GM18526 (cell line): ENCODE measurements around the gene HEG1.

Experiments
- POLR2A ChIP-seq: IDR thresholded peaks from 3 replicates; pipeline ENCODE4 v1.6.1; 2011; ENCODE audit not compliant: insufficient read length; ENCODE audit errors: extremely low read depth

The HEG1 gene

DNA sequence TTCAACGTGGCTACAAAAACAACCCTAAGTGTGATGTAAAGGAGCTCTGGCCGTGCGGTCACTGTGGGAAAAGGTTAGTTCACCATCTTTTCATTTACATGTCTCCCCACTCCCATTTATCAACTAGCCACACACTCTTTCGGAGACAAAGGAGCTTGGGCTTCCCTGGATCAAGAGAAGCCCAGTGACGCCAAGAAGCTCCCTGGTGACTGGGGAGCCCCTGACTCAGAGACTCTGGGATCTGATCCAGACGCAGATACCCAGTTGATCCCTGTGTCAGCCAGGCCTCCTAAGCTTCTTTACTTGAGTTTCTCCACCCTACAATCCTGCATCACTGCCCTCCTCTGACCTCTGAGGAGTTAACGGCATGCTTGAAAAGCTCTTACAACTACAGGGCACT lies 43.9 kb downstream of the HEG1 start:
- no peak for TF ChIP-seq POLR2A

DNA sequence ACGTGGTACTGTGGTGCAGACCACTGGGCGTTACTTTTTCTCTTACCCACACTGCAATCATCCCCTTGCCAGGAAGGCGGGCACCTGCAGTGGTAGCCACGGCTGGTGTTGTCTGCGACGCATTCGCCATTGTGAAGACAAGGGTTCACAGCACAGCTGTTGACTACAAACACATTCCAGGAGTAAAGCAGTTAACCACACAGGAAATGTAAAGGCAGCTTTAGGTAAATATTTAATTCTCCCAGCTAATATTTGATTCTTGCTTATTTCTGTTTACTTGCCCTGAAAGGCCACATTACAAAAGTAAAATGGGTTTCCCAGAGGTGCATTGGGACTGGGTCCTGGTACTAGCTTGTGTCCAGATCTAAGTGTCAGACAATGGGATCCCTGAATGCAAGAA lies 45.4 kb downstream of the HEG1 start:
- no peak for TF ChIP-seq POLR2A

DNA sequence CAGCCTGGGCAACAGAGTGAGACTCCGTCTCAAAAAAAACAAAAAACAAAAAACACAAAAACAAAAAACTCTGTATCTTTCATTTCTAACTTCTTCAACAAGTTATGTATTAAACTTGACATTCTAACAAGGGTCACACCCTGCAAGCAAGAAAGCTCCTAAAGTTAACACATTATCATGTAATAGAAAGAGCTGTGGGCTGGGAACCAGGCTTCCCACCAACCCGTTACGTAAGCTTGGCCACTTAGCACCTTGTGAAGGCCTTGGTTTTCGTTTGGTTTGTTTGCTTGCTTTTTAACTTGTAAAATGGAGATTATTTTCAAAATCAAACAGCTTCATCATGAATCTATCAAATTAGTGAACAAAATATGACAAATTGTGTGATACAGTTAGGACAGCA lies 47.0 kb downstream of the HEG1 start:
- TF ChIP-seq POLR2A: no peak

DNA sequence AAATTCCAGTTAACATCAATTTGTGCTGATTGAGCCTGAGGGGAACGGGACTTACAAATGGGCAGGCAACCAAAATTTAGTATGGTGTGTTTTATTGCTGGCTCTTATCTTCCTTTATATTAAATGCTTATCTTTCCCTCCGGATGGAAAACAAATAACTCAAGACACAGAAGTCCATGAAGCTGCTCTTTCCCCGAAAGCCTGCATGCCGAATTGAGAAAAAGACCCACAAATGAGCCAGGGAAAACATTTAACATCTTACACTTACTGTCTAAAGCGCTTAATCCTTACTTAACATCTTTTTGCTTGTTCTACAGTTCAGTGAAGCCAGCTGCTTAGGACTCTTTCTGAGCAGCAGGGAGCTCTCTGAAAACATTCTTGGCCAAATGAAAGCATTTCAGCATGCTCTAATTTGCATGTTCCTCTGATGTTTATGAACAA lies 49.5 kb downstream of the HEG1 start:
- TF ChIP-seq POLR2A: no peak

DNA sequence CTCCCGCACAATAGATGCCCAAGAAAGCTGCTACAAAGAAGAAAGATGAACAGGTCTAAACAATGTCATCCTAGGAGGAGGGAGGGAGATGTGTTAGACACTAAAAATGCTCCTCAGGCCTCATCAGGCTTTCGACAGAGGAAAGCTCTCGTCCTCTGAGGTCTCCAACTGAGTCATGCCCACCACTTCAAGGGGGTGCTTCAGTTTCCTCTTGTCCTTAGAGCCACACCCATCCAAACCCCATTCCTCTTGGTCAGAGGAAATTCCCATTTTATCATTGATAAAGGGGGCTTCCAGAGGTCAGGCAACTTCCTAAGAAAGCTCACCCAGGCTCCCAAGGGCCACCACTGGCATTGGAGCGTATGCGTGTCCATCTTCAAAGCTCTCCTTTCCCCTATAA lies 50.1 kb downstream of the HEG1 start:
- no peak for TF ChIP-seq POLR2A

DNA sequence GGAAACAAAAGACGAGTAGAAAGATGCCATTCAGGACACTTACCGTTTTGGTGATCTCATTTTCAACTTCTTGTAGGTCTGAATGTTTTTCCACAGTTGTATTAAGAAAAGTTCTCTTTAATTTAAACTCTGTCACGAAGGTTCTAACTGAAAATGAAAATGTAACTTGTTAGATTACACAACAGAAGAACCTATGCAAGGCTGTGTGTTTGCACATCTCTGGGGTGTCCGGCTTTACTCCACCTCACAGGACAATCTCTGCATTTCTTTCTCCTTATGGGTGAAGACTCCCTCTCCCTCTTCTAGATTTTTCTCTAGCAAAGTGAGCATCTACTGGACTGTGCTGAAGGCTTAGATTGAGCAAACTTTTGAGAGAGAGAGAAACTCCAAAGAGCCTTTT lies 50.6 kb downstream of the HEG1 start:
- no peak for TF ChIP-seq POLR2A

DNA sequence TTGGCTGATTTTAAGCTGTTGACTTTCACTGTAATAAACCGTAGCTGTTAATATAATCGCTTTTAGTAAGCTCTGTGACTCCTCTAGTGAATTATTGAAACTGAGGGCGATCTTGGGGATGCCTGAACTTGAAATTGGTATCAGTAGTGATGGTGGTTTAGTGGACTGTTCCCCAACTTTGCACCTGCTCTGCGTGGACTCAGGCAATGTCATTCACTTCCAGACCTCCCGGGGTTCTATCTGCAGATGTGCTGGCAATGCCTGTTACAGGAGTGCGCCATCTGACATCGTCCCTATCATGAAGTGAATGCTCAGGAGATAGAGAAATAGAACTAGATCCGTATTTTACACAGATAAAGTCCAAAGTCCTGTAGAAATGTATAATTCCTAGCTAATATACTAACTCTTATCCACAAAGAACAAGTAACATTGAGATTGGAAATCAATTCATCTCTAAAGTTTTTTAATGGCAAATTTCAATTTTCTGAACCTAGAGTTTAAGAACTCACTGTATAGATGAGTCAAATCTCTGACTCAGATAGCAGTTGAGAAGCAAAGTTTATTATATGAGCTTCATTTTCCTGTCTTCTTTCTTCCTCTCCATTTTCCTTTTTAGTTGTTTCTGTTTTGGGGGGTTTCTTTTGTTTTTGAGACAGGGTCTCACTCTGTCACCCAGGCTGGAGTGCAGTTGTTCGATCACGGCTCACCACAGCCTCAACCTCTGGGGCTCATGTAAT lies 51.8 kb downstream of the HEG1 start:
- TF ChIP-seq POLR2A: no peak

DNA sequence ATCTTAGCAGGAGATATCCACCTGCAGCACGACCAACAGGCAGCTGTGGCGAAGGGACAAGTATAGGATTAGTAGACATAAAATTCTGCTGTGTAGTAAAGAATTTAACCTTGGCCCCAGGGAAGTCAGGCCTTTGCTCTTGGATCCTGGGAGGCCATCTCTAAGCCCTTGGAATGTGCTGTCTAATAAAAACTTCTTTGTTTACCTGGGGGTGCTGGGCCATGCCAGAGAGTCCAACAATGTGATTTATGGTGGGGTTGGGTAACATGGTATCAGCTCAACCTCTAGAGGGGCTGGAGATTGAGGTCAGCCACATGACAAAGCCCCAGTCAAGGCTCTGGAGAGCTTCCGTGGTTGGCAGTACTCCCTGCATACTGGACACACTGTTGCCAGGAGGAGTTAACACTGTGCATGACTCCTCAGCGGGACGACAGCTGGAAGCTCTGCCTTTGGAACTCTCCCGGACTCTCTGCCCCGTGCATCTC lies 52.4 kb downstream of the HEG1 start:
- TF ChIP-seq POLR2A: no peak

DNA sequence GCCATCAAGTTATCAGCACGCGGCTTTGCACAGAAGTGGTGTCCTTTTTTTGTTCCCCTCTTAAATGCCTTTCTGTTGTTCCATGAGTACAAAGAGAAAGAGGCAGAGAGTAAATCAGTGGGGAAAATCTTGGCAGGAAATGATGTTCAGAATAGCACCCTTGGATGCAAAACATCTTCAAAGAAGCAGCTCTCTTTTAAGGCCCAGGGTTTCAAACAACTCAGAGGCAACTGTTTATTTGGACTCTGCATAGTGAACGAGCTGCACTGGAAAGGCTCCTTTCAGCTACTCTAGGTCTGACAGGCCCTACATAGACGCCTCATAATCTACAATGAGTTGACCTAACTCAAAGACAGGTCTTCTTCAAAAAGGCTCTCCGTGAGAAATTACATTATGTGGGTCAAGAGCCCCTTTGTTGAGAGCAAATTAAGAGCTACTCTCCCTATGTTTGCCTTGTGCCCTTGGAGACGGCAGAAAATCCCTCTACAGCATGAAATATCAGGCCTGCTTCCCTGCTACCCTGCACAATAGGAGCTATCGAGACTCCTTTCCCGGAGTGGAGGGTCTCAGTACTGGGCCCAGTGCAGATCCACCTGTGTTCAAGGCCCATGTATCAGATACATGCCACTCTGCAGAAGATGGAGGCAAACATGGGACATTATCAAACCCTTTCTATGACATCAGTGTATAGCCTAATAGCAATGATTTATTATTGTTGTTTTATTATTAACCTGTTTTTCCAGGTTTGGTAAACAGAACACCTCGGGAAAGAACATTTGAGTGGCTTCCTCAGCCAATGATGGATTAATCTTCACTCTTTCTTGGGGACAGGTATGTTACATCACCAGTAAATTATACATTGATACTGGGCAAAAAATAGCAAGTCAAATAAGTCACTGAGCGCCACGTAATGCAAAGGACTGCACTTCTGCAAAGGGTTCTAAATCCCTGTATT lies 53.1 kb downstream of the HEG1 start:
- TF ChIP-seq POLR2A: no peak

DNA sequence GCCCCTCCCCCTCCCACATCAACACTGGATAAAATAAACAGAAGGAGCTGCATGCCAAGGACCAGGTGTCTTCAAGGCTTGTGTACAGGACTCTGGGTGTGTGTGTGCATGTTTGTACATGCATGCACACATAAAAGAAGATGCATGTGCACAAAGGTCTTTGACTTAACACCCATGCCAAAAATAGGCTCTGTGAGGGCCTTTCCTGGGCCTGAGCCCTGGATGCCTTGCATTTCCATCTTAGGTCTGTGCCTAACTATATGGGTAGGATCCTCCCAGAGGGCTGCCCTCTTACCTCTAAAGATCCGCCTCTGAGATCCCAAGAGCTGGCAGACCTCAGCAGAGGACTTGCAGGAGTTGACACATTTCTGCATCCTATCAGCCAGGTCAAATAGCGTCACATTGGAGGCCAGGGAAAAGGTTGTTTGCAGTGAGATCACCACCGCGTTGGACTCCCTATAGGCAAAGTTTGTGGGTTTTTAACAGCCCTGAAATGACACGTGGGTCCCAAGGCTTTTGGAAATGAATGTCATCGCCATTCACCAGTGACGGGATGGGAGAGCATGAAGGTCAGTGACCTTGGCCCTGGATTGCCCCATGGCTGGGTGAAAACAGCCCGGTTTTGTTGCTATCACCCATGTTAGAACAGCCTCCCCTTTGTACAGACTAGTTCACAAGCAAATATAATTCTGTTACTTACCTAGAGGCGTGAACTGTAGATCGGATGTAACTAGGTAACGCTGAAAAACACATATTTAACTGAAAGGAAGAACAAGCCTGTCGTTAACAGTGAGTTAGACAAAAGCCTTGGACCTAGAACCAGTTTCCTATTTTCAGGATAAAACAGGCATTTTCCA lies 54.0 kb downstream of the HEG1 start:
- TF ChIP-seq POLR2A: no peak

DNA sequence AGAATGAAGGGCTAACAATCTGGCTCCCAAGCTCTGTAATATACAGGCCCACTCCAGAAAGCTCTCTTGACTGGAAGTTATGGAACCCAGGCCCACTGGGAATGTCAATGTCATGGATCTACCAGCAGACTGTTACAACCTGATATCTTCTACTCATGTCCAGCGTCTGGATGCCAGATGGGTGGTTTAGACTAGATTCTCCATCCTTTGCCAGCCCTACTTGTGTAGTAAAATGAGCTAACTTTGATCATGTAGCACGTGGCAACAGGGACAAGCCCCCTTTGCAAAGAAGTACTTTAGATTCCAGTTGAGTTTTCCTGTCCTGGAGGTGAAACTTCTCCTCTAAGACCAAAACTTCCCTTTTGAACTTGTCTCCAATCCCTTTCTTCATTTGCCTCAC lies 55.1 kb downstream of the HEG1 start:
- no peak for TF ChIP-seq POLR2A

DNA sequence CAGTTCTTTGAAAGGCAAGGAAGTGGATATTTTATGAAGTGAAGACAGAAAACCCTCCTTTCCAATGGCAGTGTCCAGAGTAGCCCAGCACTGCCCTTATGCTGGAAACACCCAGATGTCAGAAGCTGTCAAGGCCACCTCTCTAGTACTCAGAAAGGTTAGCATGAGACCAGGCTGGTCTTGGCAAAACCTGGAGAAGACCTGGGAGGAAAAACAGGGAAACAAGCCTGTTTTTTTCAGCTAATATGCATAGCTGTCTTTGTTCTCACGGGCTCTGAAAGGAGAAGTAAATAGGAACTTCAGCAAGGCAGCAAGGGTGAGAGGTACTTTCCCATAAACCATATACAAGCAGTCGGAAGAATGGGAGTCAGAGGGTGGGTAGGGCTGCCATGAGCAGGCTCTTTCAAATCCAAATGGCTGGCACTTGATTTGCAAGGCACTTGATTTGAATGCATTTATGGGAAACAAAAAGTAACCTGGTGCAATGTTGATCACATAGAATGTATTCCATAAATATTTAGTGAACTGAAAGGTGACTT lies 55.8 kb downstream of the HEG1 start:
- TF ChIP-seq POLR2A: no peak

DNA sequence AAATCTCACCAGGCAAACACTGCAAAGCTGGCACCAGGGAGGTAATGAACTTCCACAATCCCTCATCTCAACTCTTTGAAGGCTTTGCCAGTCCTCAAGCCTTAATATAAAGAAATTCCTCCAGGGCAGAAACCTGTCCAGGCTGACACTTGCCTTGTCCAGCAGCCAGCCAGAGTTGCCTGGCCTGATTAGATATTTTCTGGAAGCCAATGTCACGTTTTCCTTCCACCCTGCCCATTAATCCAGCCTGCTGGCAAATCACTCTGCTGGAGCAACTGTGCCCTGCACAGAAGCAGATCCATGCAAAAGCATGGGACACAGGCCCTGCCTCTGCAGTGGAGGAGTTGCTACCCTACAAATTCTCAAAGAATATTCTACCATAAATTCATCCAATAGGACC lies 56.5 kb downstream of the HEG1 start:
- TF ChIP-seq POLR2A: no peak

DNA sequence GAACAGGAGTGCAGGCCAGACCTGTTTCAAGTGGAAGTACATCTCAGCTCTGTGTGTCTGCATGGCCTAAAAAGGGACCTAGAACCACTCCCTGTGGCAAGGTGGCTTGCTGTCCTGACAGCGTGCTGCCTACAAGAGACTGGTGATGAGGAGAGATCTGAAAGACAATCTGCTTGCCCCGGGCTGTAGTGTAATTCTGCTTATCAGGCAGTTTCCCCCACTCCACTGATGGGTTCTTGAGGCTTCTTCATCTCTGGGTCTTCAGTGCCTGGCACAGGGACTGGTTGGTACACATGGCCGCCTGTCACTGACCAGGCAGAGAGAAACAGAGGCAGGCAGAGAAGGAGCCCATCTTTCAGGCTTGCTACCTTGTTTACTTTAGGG lies 57.6 kb downstream of the HEG1 start:
- no peak for TF ChIP-seq POLR2A
